NCI-H345 treated with DMSO at 0.1 percent for 48 hours (cell line): ENCODE measurements around the gene H6PD.

Source experiments
- DNase-seq: peaks from one replicate; lab custom pipeline; 2025; ENCODE audit not compliant: unreplicated experiment; lab: John Stamatoyannopoulos, UW

Gene H6PD

GRCh38 chr1:9256332-9256731 lies 21.8 kb downstream of the H6PD start:
- DNase-seq = no peak

GRCh38 chr1:9257851-9258250 lies 23.3 kb downstream of the H6PD start:
- DNase-seq = no peak

- no peak for DNase-seq
Measured at GRCh38 chr1:9258629-9259028, 24.1 kb downstream of the H6PD start.

GRCh38 chr1:9260059-9260766 lies 25.6 kb downstream of the H6PD start:
- no peak for DNase-seq

- no peak for DNase-seq
Measured at GRCh38 chr1:9261496-9261895, 26.9 kb downstream of the H6PD start.

- DNase-seq = no peak
Measured at GRCh38 chr1:9262096-9262986, 27.8 kb downstream of the H6PD start.

GRCh38 chr1:9263276-9263855 lies 28.8 kb downstream of the H6PD start:
- DNase-seq = no peak

GRCh38 chr1:9263984-9264872 lies 29.7 kb downstream of the H6PD start:
- no peak for DNase-seq

- no peak for DNase-seq
Measured at GRCh38 chr1:9265037-9265436, 30.5 kb downstream of the H6PD start.

- no peak for DNase-seq
Measured at GRCh38 chr1:9265968-9266367, 31.4 kb downstream of the H6PD start.

- no peak for DNase-seq
Measured at GRCh38 chr1:9267352-9267686, 32.7 kb downstream of the H6PD start.

GRCh38 chr1:9267827-9268581 lies 33.4 kb downstream of the H6PD start:
- no peak for DNase-seq

- DNase-seq = no peak
Measured at GRCh38 chr1:9269078-9269501, 34.5 kb downstream of the H6PD start.

GRCh38 chr1:9269721-9270120 lies 35.1 kb downstream of the H6PD start:
- no peak for DNase-seq

- peak; percentile 69 for DNase-seq
Measured at GRCh38 chr1:9270290-9270883, 35.8 kb downstream of the H6PD start.

- DNase-seq = no peak
Measured at GRCh38 chr1:9271283-9271682, 36.7 kb downstream of the H6PD start.

GRCh38 chr1:9271861-9272595 lies 37.5 kb downstream of the H6PD start:
- no peak for DNase-seq

- no peak for DNase-seq
Measured at GRCh38 chr1:9273177-9273576, 38.6 kb downstream of the H6PD start.

- no peak for DNase-seq
Measured at GRCh38 chr1:9275161-9275560, 40.6 kb downstream of the H6PD start.
